OCI-LY7 (cell line): ENCODE measurements around the gene LAMTOR3. TPM values are rescaled to one million over a fixed set of nuclear protein-coding genes. Genes with fewer than 3 reads are reported as not detected.

Source experiments
- BruUV-seq: library from RNA; stranded (reverse); fragments of 400-500 nt; replicated peaks from 2 replicates; lab custom pipeline; 2021; lab: Mats Ljungman, UMichigan
- CTCF ChIA-PET: fragments of 300-600 bp; sonication (Branson Sonifier 250); formaldehyde crosslinking; loops from one replicate; lab custom pipeline; 2022; ENCODE audit warnings: antibody characterized with exemption; ENCODE audit not compliant: unreplicated experiment; lab: Charles Lee
- POLR2A ChIA-PET: fragments of 300-600 bp; sonication (Branson Sonifier 250); formaldehyde crosslinking; loops from one replicate; lab custom pipeline; 2022; ENCODE audit warnings: antibody characterized with exemption; lab: Charles Lee
- DNase-seq: peaks from one replicate; pipeline ENCODE4 v3.0.0-alpha.2; 2015; ENCODE audit warnings: low spot score
- H2AFZ ChIP-seq: fragments of 200-600 bp; sonication (generic), shearing (Covaris generic); 2 replicates; pipeline ENCODE4 v1.6.1; 2014; ENCODE audit warnings: mild to moderate bottlenecking, antibody characterized with exemption, low read length, moderate library complexity
- H3K27ac ChIP-seq: fragments of 200-600 bp; sonication (generic); 2 replicates; pipeline ENCODE4 v1.5.1; 2014; ENCODE audit warnings: mixed run types, low read depth, mild to moderate bottlenecking, moderate library complexity, low read length, inconsistent platforms; ENCODE audit not compliant: poor library complexity, severe bottlenecking
- H3K36me3 ChIP-seq: fragments of 200-600 bp; sonication (generic); 2 replicates; pipeline ENCODE4 v1.6.1; 2014; ENCODE audit warnings: mild to moderate bottlenecking, antibody characterized with exemption, low read length, moderate library complexity, mixed read lengths; ENCODE audit not compliant: insufficient read depth
- H3K4me1 ChIP-seq: fragments of 200-600 bp; sonication (generic); 2 replicates; pipeline ENCODE4 v1.5.1; 2014; ENCODE audit warnings: mild to moderate bottlenecking, low read length; ENCODE audit not compliant: insufficient read depth, poor library complexity, severe bottlenecking
- H3K4me2 ChIP-seq: fragments of 200-600 bp; sonication (generic); 2 replicates; pipeline ENCODE4 v1.6.1; 2014; ENCODE audit warnings: mild to moderate bottlenecking, low read length
- H3K4me3 ChIP-seq: fragments of 200-600 bp; sonication (generic); 2 replicates; pipeline ENCODE4 v1.5.1; 2014; ENCODE audit warnings: mild to moderate bottlenecking, low read depth, low read length; ENCODE audit not compliant: poor library complexity, severe bottlenecking
- H3K79me2 ChIP-seq: fragments of 200-600 bp; sonication (generic); 2 replicates; pipeline ENCODE4 v1.6.1; 2016; ENCODE audit warnings: low read depth, mild to moderate bottlenecking, low read length, moderate library complexity, mixed read lengths; ENCODE audit not compliant: insufficient read depth
- H3K9me2 ChIP-seq: fragments of 200-600 bp; sonication (generic); 2 replicates; pipeline ENCODE4 v1.6.1; 2016; ENCODE audit warnings: mild to moderate bottlenecking, low read length, mixed read lengths; ENCODE audit not compliant: insufficient read depth
- H3K9me3 ChIP-seq: fragments of 200-600 bp; sonication (generic); 2 replicates; pipeline ENCODE4 v1.6.1; 2014; ENCODE audit warnings: mild to moderate bottlenecking, mixed run types, low read length, mixed read lengths
- H4K20me1 ChIP-seq: fragments of 200-600 bp; sonication (generic); 2 replicates; pipeline ENCODE4 v1.6.1; 2014; ENCODE audit warnings: mild to moderate bottlenecking, antibody characterized with exemption, low read length, moderate library complexity, mixed read lengths; ENCODE audit not compliant: insufficient read depth
- EZH2phosphoT487 ChIP-seq: fragments of 200-600 bp; sonication (generic); IDR thresholded peaks from 2 replicates; pipeline ENCODE4 v1.6.1; 2018; ENCODE audit warnings: low read depth, borderline replicate concordance, mild to moderate bottlenecking, mixed run types, antibody characterized with exemption, low read length, moderate library complexity, mixed read lengths
- intact Hi-C: fragments of 100-400 bp; cut with micrococcal nuclease; formaldehyde crosslinking; loops from one replicate; pipeline ENCODE4 v1.10.0; 2022; ENCODE audit not compliant: unreplicated experiment
- total RNA-seq, 2 experiments: library from RNA; depleted of rRNA in 1 of 2; stranded (reverse); fragments of >200 nt in 1 of 2; shearing (Covaris generic) in 1 of 2; gene quantifications; 2 replicates each; pipeline ENCODE4 v1.2.3, GENCODE V29; 2014 to 2022
- TF ChIP-seq, protein P1 (sequence below): fragments of 200-600 bp; sonication (generic); conservative IDR thresholded peaks from 2 replicates; pipeline ENCODE4 v1.5.1; 2014; ENCODE audit warnings: mild to moderate bottlenecking, antibody characterized with exemption, low read length, moderate library complexity, mixed read lengths

LAMTOR3 gene
- total RNA-seq, 2 experiments from 2014 or later: 18.5 to 27.3 TPM

DNA sequence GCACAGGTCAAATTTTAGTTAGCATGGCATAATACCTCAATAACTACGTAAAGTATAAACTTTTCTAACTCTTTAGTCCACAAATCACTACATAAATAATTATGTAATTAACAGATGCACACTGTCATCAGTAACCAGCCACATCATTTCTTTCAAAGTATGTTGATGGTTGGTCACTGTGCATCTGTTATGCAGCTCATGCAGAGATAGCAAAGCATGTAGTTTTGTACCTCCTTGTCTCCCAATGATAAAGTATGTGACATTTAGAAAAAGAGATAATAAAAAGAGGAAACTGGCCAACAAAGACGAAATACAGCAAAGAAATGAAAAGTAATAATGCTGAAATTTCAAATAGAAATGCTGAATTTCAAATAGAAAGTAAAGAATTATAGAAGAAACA lies 2.9 kb downstream of the LAMTOR3 start:
- no peak overlapping the region for H3K4me2 ChIP-seq
- H4K20me1 ChIP-seq: no peaks in the 10 kb centered on the region
- peaks cover 8% of the 10 kb centered on the region for H3K4me1 ChIP-seq
- no peaks in the 10 kb centered on the region for H3K9me2 ChIP-seq
- no peak for DNase-seq
- H3K79me2 ChIP-seq: peaks cover 35% of the 10 kb centered on the region
- POLR2A ChIA-PET: no interaction called here
- intact Hi-C loops: no loop called here
- peaks cover 18% of the 10 kb centered on the region; the same call in 1 of the 2 replicates for H3K36me3 ChIP-seq
- CTCF ChIA-PET: no interaction called here
- H3K9me3 ChIP-seq: no peaks in the 10 kb centered on the region
- no peak overlapping the region for H3K27ac ChIP-seq
- H2AFZ ChIP-seq: no peak overlapping the region
- no peak overlapping the region for H3K4me3 ChIP-seq
- BruUV-seq: no TSS peak
- TF ChIP-seq EZH2phosphoT487: no peak
- TF ChIP-seq, protein P1, sequence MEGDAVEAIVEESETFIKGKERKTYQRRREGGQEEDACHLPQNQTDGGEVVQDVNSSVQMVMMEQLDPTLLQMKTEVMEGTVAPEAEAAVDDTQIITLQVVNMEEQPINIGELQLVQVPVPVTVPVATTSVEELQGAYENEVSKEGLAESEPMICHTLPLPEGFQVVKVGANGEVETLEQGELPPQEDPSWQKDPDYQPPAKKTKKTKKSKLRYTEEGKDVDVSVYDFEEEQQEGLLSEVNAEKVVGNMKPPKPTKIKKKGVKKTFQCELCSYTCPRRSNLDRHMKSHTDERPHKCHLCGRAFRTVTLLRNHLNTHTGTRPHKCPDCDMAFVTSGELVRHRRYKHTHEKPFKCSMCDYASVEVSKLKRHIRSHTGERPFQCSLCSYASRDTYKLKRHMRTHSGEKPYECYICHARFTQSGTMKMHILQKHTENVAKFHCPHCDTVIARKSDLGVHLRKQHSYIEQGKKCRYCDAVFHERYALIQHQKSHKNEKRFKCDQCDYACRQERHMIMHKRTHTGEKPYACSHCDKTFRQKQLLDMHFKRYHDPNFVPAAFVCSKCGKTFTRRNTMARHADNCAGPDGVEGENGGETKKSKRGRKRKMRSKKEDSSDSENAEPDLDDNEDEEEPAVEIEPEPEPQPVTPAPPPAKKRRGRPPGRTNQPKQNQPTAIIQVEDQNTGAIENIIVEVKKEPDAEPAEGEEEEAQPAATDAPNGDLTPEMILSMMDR: no peak

DNA sequence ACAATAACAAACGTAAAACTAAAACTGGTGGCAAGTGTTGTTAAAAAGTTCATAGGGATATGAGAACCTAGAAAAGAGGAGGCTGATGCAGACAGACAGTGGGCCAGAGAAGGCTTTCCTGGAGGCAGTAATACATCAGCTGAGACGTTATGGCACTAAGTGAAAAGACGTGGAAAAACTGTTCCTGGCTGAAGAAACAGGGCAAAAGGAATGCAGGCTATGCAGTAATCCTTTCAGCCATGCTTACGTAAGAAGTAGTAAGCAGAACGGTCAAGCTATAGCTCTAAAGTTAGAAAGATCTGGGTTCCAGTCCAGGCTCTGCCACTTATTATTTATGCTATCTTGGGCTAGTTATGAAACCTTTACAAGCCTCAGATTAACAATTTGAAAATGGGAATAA lies 6.4 kb downstream of the LAMTOR3 start:
- H3K27ac ChIP-seq: no peak overlapping the region
- no peaks in the 10 kb centered on the region for H4K20me1 ChIP-seq
- no peaks in the 10 kb centered on the region for H3K9me3 ChIP-seq
- ChIA-PET CTCF (no interaction called here), POLR2A (no interaction called here)
- H3K36me3 ChIP-seq: peaks cover 40% of the 10 kb centered on the region; the same call in 1 of the 2 replicates
- no peak overlapping the region for H3K4me2 ChIP-seq
- TF ChIP-seq, protein P1: no peak
- no peak for TF ChIP-seq EZH2phosphoT487
- peaks cover under 1% of the 10 kb centered on the region for H3K4me1 ChIP-seq
- BruUV-seq: no TSS peak
- no peak overlapping the region for H2AFZ ChIP-seq
- intact Hi-C loops: no loop called here
- H3K4me3 ChIP-seq: no peak overlapping the region
- peaks cover 23% of the 10 kb centered on the region; the same call in 1 of the 2 replicates for H3K79me2 ChIP-seq
- no peaks in the 10 kb centered on the region for H3K9me2 ChIP-seq
- DNase-seq: no peak

DNA sequence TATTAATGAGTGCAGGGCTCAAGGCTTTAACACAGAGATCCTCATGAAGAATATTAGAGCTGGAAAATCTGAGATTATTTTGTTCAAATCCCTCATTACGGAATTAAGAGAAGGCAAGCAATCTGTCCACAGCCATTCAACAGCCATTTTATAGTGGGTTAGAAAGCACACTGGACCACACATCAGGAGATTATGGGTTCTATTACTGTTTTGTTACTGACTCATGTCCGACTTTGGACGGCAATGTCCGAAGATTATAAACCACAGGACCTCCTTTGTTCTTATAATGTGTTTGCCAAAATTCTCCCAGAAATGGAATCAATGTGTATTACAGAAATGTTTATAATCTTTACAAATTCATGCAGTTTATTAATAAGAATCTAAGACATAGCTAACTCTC lies 8.1 kb downstream of the LAMTOR3 start:
- H2AFZ ChIP-seq: no peak overlapping the region
- no peaks in the 10 kb centered on the region for H3K9me2 ChIP-seq
- H3K9me3 ChIP-seq: no peaks in the 10 kb centered on the region
- ChIA-PET POLR2A (interaction anchor here (0.6 kb wide), 1 partner anchor 56 kb away, joined by 3 read pairs; no protein-coding TSS in a partner anchor), CTCF (no interaction called here)
- no peak overlapping the region for H3K27ac ChIP-seq
- no peaks in the 10 kb centered on the region for H4K20me1 ChIP-seq
- peaks cover 10% of the 10 kb centered on the region; the same call in 1 of the 2 replicates for H3K79me2 ChIP-seq
- no peak overlapping the region for H3K4me2 ChIP-seq
- no peaks in the 10 kb centered on the region for H3K4me1 ChIP-seq
- TF ChIP-seq, protein P1: no peak
- TF ChIP-seq EZH2phosphoT487: no peak
- DNase-seq: no peak
- intact Hi-C loops: no loop called here
- no TSS peak for BruUV-seq
- H3K4me3 ChIP-seq: no peak overlapping the region
- peaks cover 48% of the 10 kb centered on the region for H3K36me3 ChIP-seq
